NCI-H2029 treated with DMSO at 0.1 percent for 48 hours (cell line): ENCODE measurements around the gene SEMG1.

Experiments used
- DNase-seq: peaks from one replicate; lab custom pipeline; 2025; lab: John Stamatoyannopoulos, UW

Gene SEMG1, protein sequence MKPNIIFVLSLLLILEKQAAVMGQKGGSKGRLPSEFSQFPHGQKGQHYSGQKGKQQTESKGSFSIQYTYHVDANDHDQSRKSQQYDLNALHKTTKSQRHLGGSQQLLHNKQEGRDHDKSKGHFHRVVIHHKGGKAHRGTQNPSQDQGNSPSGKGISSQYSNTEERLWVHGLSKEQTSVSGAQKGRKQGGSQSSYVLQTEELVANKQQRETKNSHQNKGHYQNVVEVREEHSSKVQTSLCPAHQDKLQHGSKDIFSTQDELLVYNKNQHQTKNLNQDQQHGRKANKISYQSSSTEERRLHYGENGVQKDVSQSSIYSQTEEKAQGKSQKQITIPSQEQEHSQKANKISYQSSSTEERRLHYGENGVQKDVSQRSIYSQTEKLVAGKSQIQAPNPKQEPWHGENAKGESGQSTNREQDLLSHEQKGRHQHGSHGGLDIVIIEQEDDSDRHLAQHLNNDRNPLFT

DNA sequence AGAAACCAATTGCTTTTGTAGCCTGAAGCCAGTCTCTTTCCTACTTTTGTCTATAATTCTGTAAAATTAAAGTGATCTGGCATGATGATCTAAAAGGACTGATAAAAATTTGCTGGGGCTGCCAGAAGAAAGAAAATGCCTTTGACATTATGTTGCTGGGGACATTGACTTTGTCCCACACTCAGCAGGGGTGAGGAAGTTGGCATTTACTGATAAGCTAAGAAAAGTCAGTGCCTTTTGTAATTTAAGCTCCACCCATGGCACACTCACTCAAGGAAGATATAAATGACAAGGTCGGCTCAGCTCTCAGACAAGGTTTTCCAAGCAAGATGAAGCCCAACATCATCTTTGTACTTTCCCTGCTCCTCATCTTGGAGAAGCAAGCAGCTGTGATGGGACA, at the start of gene SEMG1:
Gene SEMG1 (plus strand): TSS at position 309 of the 400 bp plus-strand sequence. CDS start 21 bp downstream, at position 330.
- no peak for DNase-seq

GRCh38 chr20:45157962-45158361, 48.9 kb upstream of the SEMG1 start:
- DNase-seq: no peak

DNA sequence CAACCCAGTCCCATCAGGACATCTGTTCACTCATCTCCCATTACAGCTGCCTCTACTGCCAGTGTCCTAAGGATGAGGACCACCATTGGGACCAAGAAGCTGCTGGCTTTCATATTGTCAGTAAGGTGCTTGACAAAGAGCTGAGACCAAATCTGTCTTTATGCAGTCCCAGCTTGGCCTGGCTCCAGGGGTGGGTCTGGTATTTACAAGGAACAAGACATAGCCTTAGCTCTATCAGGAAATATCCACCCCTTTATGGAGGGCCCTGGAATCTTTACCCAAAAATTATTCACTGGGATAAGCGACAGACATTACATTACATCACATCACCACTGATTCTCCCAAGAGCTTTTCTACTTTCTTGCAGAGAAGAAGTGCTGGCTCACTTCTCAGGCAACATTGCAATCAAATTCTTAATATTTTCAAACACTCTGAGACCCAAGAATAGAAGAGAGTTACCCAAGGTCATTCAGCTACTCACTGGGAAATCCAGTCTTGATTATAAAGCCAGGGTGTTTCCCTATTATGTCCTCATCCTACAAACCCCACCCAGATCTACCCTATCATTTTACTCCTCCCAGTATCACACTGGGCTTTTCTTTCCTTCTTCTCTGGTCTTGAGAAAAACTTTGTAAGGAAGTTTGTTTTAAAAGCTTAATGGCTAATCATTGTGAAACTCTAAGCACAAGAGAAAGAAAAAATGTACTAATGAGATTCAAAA, 43.6 kb upstream of the SEMG1 start:
- no peak for DNase-seq

- DNase-seq: no peak
These were observed 41.9 kb upstream of the SEMG1 start for GRCh38 chr20:45164906-45165305.

DNA sequence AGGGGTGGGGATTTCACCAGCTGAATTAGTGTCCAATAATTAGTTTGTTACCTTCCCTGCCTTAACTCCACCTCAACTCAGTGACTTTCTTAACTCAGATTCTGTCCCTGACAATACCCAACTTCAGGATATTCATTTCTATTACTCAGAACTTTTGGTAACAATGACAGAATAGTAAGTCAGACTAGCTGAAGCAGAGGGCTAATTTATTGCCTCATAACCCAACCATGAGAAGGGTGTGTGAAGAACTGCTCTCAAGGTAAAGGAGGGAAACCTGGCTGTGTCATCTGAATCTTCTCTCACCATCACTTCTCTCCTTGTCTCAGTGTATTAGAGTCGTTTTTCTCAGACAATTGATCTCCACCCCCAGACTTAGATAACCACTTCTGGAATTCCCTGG, 33.3 kb upstream of the SEMG1 start:
- no peak for DNase-seq

- DNase-seq: no peak
These were observed 32.1 kb upstream of the SEMG1 start, which contains the start of gene PI3 for GRCh38 chr20:45174434-45175364. Gene PI3, plus strand, starts transcription at chr20:45174902. Its CDS starts 21 bp downstream, at chr20:45174923.

GRCh38 chr20:45176526-45177267, 30.1 kb upstream of the SEMG1 start:
- peak; percentile 59 for DNase-seq

DNA sequence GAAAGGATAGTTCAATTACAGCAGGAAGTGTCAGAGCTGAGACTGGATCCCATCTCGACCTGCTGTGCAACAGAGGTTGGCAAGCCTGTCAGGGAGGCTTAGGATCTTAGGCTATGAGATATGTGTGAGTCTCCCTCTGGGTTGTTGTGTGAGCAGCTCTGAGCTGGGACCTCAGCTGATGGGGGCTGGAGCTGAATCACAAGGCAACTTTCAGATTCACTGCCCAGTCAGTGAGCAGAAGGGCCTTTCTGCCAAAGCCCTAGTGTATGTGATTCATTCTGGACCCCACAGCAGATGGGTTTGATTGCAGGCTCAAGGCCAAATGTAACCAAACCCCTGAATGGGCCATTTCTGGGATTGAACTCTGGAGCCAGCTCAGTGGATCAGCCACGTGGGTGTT, 27.7 kb upstream of the SEMG1 start:
- DNase-seq: no peak

- DNase-seq: no peak
These were observed 25.2 kb upstream of the SEMG1 start for GRCh38 chr20:45181639-45182038.

- DNase-seq: no peak
These were observed 23.7 kb upstream of the SEMG1 start for GRCh38 chr20:45183084-45183483.

DNA sequence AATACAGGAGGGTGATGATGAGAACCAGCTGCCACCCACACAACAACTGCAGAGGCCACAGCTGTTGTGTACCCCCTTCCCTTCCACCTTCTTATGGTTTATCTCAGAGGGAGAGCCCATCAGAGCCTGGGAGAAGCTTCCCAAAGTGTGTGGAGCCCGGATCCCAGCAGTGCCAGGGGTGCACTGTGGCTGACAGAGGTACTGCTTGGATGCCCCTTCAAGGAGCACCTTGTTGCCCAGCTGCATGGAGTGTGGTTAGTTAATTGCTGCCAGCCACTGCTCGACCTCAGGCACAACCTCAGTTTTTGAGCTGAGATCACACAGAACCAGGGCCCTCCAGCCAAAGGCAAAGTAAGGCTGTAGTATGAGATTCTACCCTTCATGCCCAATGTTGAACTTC, 19.1 kb upstream of the SEMG1 start:
- DNase-seq: peak; percentile 25

DNA sequence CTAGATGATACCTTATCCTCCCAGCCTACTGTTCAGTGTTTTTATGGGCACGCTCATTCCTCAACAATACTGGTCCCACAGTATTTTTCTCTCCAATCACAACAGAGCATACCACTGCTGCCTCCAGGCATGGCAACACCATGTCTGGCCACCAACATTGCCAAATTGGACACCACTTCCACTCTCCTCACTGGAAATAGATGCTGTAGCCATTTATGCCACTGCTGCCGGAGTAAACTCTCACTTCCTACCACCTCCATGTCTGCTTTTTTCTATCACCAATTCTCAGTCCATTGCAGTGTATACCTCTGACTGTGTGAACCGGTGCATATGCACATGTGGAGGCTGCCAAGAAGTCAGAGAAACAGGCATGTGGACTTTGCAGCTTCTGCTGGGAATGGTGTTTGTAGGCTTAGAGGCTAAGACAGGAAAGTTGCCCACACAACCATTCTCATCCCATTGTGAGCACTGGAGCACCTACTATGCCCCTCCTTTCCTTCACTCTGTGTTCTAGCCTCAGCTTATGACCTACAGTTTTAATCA, 17.7 kb upstream of the SEMG1 start:
- DNase-seq: no peak

DNA sequence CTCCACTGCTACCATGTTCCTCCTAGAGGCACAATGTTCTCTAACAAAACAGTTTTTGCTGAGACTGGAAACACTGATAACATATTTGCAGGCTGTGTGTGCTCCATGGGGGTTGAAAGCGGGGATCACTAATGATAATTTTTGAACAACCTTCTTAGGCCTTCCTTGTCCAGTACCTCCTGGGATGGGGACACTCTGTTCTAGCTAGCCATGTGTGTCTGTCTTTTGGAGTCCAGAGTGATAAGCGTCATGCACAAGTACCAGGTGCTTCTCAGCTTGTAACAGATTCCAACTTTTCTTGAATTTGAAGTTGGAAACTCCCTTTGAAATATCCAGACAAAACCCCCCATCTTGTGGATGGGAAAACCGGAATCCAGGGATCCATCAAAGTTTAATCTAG, 17.0 kb upstream of the SEMG1 start:
- no peak for DNase-seq

DNA sequence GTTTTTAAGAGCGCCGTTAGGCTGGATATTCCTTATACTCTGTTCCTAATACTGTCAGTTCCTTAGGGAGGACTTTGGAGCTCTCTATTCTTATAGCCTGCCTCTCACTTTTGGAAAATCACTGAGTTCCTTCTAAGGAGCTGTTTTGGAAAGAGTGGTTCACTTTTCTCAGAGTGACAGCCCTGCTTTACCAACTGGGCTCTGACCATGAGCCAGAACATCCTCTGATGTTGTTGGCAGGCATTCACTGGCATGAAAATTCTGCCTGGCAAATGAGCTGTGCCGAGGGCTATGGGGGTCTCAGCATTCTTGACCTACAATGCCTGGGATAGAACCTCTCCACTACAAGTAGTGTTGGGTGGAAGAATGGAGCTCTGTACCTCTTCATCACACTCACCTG, 14.9 kb upstream of the SEMG1 start:
- no peak for DNase-seq

- DNase-seq: no peak
These were observed 13.5 kb upstream of the SEMG1 start for GRCh38 chr20:45193331-45193730.

GRCh38 chr20:45209924-45210323, 3.1 kb downstream of the SEMG1 start:
- DNase-seq: no peak

DNA sequence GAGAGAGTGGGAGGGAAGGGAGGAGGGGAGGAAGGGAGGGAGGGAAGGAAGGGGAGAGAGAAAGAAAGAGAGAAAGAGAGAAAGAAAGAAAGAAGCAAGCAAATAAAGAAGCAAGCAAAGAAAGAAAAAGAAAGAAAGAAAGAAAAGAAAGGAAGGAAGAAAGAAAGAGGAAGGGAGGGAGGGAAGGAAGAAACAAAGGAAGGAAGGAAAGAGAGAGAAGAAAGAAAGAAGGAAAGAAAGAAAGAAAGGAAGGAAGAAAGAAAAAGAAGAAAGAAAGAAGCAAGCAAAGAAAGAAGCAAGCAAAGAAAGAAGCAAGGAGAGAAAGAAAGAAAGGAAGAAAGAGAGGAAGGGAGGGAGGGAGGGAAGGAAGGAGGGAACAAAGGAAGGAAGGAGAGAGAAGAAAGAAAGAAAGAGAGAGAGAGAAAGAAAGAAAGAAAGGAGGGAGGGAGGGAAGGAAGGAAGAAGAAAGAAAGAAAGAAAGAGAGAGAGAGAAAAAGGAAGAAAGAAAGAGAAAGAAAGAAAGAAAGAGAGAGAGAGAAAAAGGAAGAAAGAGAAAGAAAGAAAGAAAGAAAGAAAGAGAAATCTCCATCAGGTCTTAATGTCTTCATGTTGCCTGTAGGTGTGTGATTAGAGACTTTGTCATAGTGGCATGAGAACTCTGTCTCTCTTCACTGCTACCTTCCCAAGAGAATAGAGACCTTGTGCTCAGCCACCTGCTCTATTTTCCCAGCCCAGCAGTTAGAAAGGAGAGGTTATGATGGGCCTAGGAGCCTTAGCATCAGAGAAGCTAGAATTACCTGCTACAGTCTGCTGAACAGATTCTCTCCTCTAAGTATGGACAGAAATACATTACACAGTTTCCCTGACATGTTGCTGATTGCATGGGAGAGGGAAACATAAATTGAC, 5.0 kb downstream of the SEMG1 start:
- DNase-seq: no peak

DNA sequence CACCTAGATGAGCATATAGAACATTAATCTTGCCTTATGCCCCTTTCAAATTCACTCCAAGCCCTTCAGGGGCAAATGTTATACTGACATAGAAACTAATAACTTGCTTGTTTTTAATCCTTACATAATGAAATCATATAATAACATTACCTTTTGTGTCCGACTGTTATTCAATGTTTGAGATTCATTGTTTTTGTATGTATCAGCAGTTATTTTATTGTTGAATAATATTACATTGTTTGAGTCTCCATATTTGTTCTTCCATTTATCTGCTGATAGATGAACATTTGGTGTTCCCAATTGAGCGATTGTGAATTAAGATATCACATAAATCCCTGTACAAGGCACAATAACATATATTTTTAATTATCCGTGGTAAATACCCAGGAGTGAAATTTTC, 6.0 kb downstream of the SEMG1 start:
- no peak for DNase-seq

- DNase-seq: no peak
These were observed 11.3 kb downstream of the SEMG1 start for GRCh38 chr20:45218124-45218523.

GRCh38 chr20:45218636-45219035, 11.8 kb downstream of the SEMG1 start:
- DNase-seq: no peak
